Skeletal muscle satellite cell (primary cell): ENCODE measurements around the gene ETS1.

ENCODE experiments used
- H3K27me3 ChIP-seq: 2 replicates; pipeline ENCODE4 v1.7.0; 2013; ENCODE audit warnings: low read length; ENCODE audit not compliant: control insufficient read depth, insufficient read depth
- H3K36me3 ChIP-seq: 2 replicates; pipeline ENCODE4 v1.7.0; 2013; ENCODE audit warnings: mild to moderate bottlenecking, control low read depth, low read length; ENCODE audit not compliant: insufficient read depth
- H3K4me1 ChIP-seq: 2 replicates; pipeline ENCODE4 v1.7.0; 2013; ENCODE audit warnings: low read length; ENCODE audit not compliant: control insufficient read depth, insufficient read depth
- H3K4me2 ChIP-seq: 2 replicates; pipeline ENCODE4 v1.7.0; 2013; ENCODE audit warnings: mild to moderate bottlenecking, low read length
- H3K4me3 ChIP-seq: 2 replicates; pipeline ENCODE4 v1.7.0; 2013; ENCODE audit warnings: low read length
- H3K9ac ChIP-seq: 2 replicates; pipeline ENCODE4 v1.7.0; 2013; ENCODE audit warnings: mild to moderate bottlenecking, low read depth, low read length, moderate library complexity
- H3K9me3 ChIP-seq: replicated peaks from 2 replicates; pipeline ENCODE4 v1.7.0; 2013; ENCODE audit warnings: mild to moderate bottlenecking, control low read depth, low read length

The ETS1 gene

DNA sequence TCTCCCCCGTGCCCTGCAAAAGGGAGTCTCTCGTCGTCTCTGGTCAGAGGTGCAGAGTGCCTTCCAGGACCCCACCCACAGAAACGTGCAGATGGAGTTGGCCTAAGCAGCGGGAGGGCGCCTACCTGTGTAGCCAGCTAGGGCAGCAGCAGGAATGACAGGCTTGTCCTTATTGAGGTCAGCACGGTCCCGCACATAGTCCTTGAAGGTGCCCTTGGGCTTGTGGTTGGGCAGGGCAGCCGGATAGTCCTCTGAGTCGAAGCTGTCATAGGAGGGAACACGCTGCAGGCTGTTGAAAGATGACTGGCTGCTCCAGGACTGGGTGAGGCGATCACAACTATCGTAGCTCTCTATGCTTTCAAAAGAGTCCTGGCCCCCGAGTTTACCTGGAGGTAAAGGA lies 107.3 kb downstream of the ETS1 start:
- peaks cover 62% of the 10 kb centered on the region for H3K4me1 ChIP-seq
- H3K9me3 ChIP-seq, result no peaks in the 10 kb centered on the region
- no peak overlapping the region for H3K4me3 ChIP-seq
- H3K27me3 ChIP-seq, result no peaks in the 10 kb centered on the region
- H3K36me3 ChIP-seq, result peaks cover 85% of the 10 kb centered on the region
- no peak overlapping the region for H3K4me2 ChIP-seq
- H3K9ac ChIP-seq, result peak overlapping the region; percentile 61

DNA sequence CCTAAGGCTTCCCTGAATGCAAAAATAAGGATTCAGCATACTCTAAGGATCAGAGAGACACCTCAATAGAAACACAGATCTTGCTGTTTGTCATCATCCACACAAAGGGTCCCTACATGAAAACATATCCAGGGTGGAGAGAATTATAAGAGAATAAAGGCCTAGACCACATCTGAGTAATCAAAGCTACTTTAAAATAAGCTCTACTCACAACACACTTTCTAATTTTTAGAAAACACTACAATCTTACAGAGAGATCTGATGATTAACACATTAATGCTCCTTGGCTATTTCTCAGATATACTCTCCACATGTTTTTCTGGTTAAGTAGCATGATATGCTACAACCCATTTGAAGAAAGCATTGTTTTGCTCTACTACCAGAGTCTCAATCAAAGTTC lies 108.2 kb downstream of the ETS1 start:
- Histone ChIP-seq H3K36me3 (peaks cover 85% of the 10 kb centered on the region), H3K4me3 (no peak overlapping the region), H3K27me3 (no peaks in the 10 kb centered on the region), H3K4me2 (no peak overlapping the region), H3K9ac (no peak overlapping the region), H3K9me3 (no peaks in the 10 kb centered on the region), H3K4me1 (peaks cover 70% of the 10 kb centered on the region)

DNA sequence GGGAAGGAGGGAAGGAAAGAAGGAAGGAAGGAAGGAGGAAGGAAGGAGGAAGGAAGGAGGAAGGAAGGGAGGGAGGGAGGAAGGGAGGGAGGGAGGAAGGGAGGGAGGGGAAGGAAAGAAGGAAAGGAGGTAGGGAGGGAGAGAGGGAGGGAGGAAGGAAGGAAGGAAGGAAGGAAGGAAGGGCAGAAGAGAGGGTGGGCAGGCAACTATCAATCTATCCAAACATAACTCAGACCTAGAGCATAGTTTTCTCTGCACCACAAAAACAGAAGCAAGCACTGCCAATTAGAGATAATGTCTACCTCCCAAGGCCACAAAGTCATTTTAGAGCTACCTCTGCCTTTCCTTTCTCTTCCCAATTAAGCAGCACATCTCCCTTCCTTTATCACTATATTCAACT lies 109.1 kb downstream of the ETS1 start:
- Histone ChIP-seq H3K9me3 (no peaks in the 10 kb centered on the region), H3K4me2 (no peak overlapping the region), H3K9ac (no peak overlapping the region), H3K27me3 (no peaks in the 10 kb centered on the region), H3K4me1 (peaks cover 72% of the 10 kb centered on the region), H3K4me3 (no peak overlapping the region), H3K36me3 (peaks cover 85% of the 10 kb centered on the region)

DNA sequence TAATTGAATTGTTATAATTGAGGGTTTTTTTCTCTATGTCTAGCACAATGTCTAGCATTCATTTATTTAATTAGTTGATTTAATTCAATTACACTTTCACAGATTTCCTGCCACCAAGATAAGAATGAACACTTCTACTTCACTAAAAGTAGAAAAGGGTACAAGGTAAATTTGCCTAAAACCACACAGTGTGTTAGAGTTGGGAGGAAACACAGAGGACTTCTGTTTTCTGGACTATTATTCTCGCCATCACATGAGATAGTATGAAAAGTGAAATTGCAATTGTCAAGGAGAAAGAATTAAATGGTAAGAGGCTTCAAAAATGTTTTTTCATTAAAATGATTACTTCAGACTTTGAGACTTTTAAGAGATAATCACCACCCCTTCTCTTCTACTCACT lies 109.5 kb downstream of the ETS1 start:
- Histone ChIP-seq H3K9me3 (no peaks in the 10 kb centered on the region), H3K4me3 (no peak overlapping the region)

DNA sequence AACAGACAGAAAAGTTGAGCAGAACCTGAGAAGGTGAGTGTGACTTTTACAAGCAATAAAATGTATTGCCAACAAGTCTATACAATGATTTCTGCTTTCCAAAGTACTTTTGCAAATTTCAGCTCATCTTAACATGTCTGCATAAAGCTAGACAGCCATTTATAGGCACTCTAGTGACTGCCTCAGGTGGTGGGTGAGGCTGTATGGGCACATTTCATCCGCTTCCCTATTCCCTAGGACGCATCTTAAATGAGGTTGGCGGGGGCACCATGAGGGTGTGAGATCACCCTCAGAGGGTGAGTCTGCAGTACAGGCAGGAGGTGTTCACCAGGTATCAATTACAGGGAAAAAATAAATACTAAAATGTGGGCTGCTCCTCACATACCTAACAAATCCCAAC lies 110.1 kb downstream of the ETS1 start:
- Histone ChIP-seq H3K27me3 (no peaks in the 10 kb centered on the region), H3K4me1 (peaks cover 71% of the 10 kb centered on the region), H3K9ac (no peak overlapping the region), H3K4me3 (no peak overlapping the region), H3K4me2 (no peak overlapping the region), H3K36me3 (peaks cover 85% of the 10 kb centered on the region), H3K9me3 (no peaks in the 10 kb centered on the region)

More for the DNA sequence above, 109.5 kb downstream of the ETS1 start:
- no peaks in the 10 kb centered on the region for H3K27me3 ChIP-seq
- H3K36me3 ChIP-seq, result peaks cover 85% of the 10 kb centered on the region
- no peak overlapping the region for H3K4me2 ChIP-seq
- peaks cover 71% of the 10 kb centered on the region for H3K4me1 ChIP-seq
- H3K9ac ChIP-seq, result no peak overlapping the region

DNA sequence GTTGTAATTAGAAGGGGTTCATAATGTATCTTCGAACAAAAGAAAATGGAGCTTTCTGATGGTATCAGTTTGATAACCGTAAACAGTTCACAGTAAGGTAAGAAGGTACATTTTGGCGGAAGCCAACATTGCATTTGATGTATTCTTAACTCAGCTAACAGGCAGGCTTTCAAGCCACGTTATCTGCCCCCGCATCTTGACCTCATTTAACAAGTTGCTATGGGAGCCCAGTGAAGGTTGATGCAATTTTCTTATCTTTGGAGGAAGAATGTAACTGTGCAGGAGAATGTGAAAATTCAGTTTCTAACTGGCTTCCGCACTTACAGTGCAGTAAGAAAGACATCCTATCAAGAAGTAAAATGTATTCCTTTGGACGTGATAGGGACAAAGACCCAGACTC lies 110.6 kb downstream of the ETS1 start:
- Histone ChIP-seq H3K4me1 (peaks cover 71% of the 10 kb centered on the region), H3K36me3 (peaks cover 89% of the 10 kb centered on the region), H3K9me3 (no peaks in the 10 kb centered on the region), H3K4me2 (no peak overlapping the region), H3K9ac (no peak overlapping the region), H3K4me3 (no peak overlapping the region), H3K27me3 (no peaks in the 10 kb centered on the region)

DNA sequence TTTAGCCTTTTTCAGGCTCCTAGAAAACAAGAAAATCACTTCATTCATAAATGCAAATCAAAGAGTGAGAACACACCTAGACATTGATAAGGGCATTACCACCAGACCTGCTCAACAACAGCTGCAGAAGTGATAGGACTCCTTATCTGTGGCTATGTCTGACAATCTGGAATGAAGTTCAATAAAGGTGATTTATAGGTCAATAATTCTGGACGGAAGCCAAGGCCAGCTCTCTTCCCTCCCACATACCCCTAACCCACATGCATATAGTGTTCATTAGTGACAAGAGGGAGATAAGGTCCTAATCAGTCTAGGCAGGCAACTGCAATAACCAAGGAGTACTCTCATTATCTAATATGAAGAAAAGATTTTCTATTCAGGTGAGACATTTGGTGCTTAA lies 111.3 kb downstream of the ETS1 start:
- Histone ChIP-seq H3K9ac (no peak overlapping the region), H3K4me1 (peaks cover 71% of the 10 kb centered on the region), H3K9me3 (no peaks in the 10 kb centered on the region), H3K36me3 (peaks cover 91% of the 10 kb centered on the region), H3K4me2 (no peak overlapping the region), H3K4me3 (no peak overlapping the region), H3K27me3 (no peaks in the 10 kb centered on the region)

DNA sequence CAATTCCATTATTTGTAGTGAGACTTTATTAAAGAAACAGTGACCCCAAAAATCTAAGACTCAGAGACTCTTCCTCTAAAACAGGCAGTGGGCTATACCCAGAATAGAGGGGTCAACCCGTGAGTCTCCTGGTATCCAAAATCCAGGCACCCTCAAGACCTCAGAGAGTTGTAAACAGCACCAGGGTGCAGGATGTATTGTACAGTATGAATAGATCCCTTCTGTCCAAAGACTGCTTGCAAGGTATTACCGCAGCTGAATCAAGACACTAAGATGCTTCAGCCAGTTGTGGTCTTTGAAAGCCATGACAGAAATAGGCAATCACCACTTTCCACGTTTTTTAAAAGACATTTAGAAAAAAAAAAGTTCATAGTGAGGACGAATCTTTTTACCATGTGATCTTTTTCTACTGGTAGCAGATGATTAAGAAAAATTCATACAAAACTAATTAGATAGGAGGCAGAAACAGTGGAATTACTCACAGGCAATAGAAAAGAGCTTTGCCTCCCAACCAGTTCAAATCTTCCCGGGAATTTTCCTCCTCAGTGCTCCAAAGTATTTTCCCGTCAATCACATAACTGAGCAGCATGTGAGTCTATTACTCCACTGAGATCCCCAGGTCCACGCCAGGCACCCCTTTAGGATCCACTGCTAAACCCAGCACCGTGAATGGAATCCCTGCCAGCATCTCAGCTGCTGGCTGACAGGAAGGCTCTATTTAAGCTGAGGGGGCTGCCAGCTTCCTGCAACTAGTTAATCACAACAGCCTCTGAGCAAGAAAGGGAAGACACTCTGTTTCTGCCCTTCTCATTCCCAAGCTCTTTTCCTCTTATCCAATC lies 113.1 kb downstream of the ETS1 start:
- Histone ChIP-seq H3K36me3 (peaks cover 87% of the 10 kb centered on the region), H3K4me2 (no peak overlapping the region), H3K9me3 (no peaks in the 10 kb centered on the region), H3K9ac (peak overlapping the region; percentile 26), H3K27me3 (no peaks in the 10 kb centered on the region), H3K4me1 (peaks cover 57% of the 10 kb centered on the region), H3K4me3 (no peak overlapping the region)

DNA sequence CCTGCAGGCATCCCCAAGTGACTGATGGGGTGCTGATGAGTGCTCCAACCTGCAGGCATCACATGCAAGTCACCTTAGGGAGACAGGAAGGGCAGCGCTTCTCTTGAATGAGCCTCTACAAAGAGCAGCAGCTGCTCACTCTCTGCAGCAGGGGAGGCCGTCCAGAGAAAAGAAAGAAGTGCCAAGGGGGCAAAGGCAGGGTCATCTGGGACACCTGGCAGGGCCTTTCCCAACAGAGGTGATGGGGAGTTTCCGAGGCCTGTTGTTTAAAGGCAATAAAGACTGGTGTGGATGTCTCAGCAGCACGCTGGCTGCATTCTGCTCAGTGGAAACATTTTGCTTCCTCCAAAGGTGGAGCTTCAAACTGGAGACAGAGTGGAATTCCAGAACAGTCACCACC lies 113.7 kb downstream of the ETS1 start:
- Histone ChIP-seq H3K4me3 (no peak overlapping the region), H3K9me3 (no peaks in the 10 kb centered on the region), H3K4me2 (no peak overlapping the region), H3K36me3 (peaks cover 87% of the 10 kb centered on the region), H3K27me3 (no peaks in the 10 kb centered on the region), H3K9ac (no peak overlapping the region), H3K4me1 (peaks cover 62% of the 10 kb centered on the region)

DNA sequence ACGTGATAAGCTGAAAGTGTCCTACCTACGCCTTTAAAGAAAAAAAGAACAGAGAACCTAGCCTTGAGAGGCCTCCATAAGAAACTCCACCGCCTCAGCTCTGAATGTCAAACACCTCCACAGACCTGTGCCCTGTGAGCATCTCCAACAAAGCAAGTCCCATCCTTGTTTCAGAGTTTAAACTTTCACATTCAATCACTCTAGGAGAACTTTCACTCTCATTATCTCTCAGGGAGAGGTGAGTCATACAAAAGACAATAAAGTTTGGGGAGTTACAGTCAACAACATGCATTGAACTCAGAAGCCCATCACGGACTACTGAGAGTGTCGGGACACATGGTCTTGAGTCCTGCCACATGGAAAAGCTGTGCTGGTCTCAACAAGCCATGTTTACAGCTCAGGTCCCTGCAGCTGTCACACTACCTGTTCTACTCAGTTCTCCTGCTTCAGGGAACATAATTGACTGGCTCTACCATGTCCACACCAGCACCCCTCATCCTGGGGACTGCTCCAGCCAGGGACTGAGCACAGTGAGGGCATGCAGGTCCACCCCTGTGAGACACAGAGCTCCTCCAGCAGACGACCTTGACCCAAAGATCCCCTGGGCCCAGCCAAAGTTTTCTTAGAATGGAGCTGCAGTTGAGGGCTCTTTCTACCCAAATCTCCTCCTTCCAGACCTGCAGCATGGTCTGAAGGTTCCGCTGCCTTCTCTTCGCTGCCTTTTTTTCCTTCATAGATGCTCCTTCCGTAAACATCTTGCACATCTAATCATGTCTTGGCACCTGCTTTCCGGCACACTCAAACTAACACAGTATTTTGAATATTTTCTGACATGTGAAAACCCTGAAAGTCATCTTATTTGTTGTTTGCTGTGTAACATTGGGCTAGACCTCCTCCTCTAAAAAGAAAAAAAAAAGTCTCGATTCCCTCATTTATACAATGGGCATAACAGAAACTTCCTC lies 114.9 kb downstream of the ETS1 start:
- Histone ChIP-seq H3K9me3 (no peaks in the 10 kb centered on the region), H3K27me3 (no peaks in the 10 kb centered on the region), H3K4me1 (peaks cover 70% of the 10 kb centered on the region), H3K36me3 (peaks cover 83% of the 10 kb centered on the region), H3K9ac (no peak overlapping the region), H3K4me3 (no peak overlapping the region), H3K4me2 (no peak overlapping the region)

DNA sequence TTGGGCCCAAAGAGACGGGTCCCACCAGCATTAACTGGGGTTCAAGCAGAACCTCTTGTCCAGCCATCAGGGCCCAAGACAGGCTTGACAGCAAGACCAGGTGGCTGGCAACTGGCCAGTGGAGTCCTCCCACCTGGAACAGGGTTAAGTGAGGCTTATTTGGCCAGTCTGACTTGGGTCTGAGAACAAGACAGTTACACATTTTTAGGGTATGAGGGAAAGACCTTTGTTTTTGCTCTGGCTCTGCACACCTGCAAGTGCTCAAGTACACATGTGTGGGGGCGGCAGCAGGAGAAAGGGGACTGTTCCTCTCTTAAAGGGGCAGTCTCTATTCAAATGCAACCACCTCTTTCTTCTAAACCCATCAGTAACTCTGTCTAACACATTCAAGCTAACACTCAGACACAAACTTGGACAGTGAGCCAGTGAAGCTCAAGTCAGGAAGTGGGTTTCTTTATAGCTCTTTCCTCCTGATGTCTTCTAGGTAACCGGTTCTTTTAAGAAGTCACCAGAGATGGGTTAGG lies 116.2 kb downstream of the ETS1 start:
- Histone ChIP-seq H3K4me3 (no peak overlapping the region), H3K36me3 (peaks cover 83% of the 10 kb centered on the region), H3K9ac (no peak overlapping the region), H3K4me2 (no peak overlapping the region), H3K27me3 (no peaks in the 10 kb centered on the region), H3K4me1 (peaks cover 82% of the 10 kb centered on the region), H3K9me3 (no peaks in the 10 kb centered on the region)
